Fibroblast of lung (primary cell): ENCODE measurements around the gene CTDSP2. TPM values are rescaled to one million over a fixed set of nuclear protein-coding genes. Genes with fewer than 3 reads are reported as not detected.

Experiments used
- DNase-seq, 2 donors: peaks; one replicate each; pipeline versions ENCODE4 v3.0.0 to v3.0.0-alpha.2; 2010; ENCODE audit warnings: low read depth in 2 of 2
- H2AFZ ChIP-seq: 2 replicates; pipeline ENCODE4 v1.5.1; 2012; ENCODE audit warnings: low read length, control low read depth, inconsistent platforms
- H3K27ac ChIP-seq: 2 replicates; pipeline ENCODE4 v1.5.1; 2011; ENCODE audit warnings: low read length, control low read depth; ENCODE audit not compliant: insufficient read depth
- H3K27me3 ChIP-seq: 2 replicates; pipeline ENCODE4 v1.5.1; 2011; ENCODE audit warnings: mild to moderate bottlenecking, low read length; ENCODE audit not compliant: control insufficient read depth, insufficient read depth
- H3K36me3 ChIP-seq: 2 replicates; pipeline ENCODE4 v1.5.1; 2011; ENCODE audit warnings: low read length; ENCODE audit not compliant: control insufficient read depth, insufficient read depth
- H3K4me1 ChIP-seq: 2 replicates; pipeline ENCODE4 v1.5.1; 2011; ENCODE audit warnings: low read length; ENCODE audit not compliant: control insufficient read depth, insufficient read depth; ENCODE audit errors: extremely low read depth
- H3K4me2 ChIP-seq: 2 replicates; pipeline ENCODE4 v1.5.1; 2011; ENCODE audit warnings: low read length, control low read depth; ENCODE audit not compliant: insufficient read depth; ENCODE audit errors: extremely low read depth
- H3K4me3 ChIP-seq, 4 experiments: fragments of 200-600 bp in 1 of 4; sonication (generic) in 1 of 4; replicated peaks in 1 of 4; 2 replicates each; pipeline ENCODE4 v1.5.1; 2011 to 2016; ENCODE audit warnings: low read length in 4 of 4, low read depth in 3 of 4, mild to moderate bottlenecking in 3 of 4, control low read depth in 2 of 4, inconsistent platforms in 1 of 4, mixed read lengths in 1 of 4; ENCODE audit not compliant: insufficient read depth in 1 of 4; ENCODE audit errors: control extremely low read depth in 1 of 4
- H3K79me2 ChIP-seq: 2 replicates; pipeline ENCODE4 v1.5.1; 2012; ENCODE audit warnings: mild to moderate bottlenecking, low read length, inconsistent platforms; ENCODE audit not compliant: control insufficient read depth, insufficient read depth
- H3K9ac ChIP-seq: 2 replicates; pipeline ENCODE4 v1.5.1; 2011; ENCODE audit warnings: mild to moderate bottlenecking, low read length, control low read depth; ENCODE audit not compliant: insufficient read depth
- H3K9me3 ChIP-seq: 2 replicates; pipeline ENCODE4 v1.5.1; 2012; ENCODE audit warnings: low read depth, low read length; ENCODE audit not compliant: control insufficient read depth, insufficient read depth
- H4K20me1 ChIP-seq: 2 replicates; pipeline ENCODE4 v1.5.1; 2011; ENCODE audit warnings: low read length; ENCODE audit not compliant: control insufficient read depth, insufficient read depth; ENCODE audit errors: extremely low read depth
- EZH2 ChIP-seq: IDR thresholded peaks from 2 replicates; pipeline ENCODE4 v1.5.1; 2012; ENCODE audit warnings: low read length, control low read depth, mild to moderate bottlenecking; ENCODE audit errors: missing control alignments
- polyA plus RNA-seq, 2 donors: library from polyadenylated mRNA; depleted of rRNA in 1 of 2; stranded (reverse) in 1 of 2; unstranded in 1 of 2; fragments of >200 nt; gene quantifications; 2 replicates each; pipeline ENCODE4 v1.2.1, GENCODE V29; 2011 to 2012; ENCODE audit warnings: missing spikeins in 1 of 2
- total RNA-seq: library from RNA; depleted of rRNA; stranded (reverse); fragments of >200 nt; gene quantifications from 2 replicates; pipeline ENCODE4 v1.2.1, GENCODE V29; 2014
- TF ChIP-seq, protein P1 (sequence below), 2 donors: IDR thresholded peaks in 1 of 2; conservative IDR thresholded peaks in 1 of 2; 1 replicate in 1 of 2; 2 replicates in 1 of 2; pipeline ENCODE4 v1.5.1; 2011 to 2012; ENCODE audit warnings: low read length in 2 of 2, control low read depth in 1 of 2, inconsistent platforms in 1 of 2, low read depth in 1 of 2, mild to moderate bottlenecking in 1 of 2

CTDSP2 gene
- total and polyA plus RNA-seq, 2 donors (not counting 1 experiment from before 2014, with no cell fraction given): 92.0 to 208 TPM

DNA sequence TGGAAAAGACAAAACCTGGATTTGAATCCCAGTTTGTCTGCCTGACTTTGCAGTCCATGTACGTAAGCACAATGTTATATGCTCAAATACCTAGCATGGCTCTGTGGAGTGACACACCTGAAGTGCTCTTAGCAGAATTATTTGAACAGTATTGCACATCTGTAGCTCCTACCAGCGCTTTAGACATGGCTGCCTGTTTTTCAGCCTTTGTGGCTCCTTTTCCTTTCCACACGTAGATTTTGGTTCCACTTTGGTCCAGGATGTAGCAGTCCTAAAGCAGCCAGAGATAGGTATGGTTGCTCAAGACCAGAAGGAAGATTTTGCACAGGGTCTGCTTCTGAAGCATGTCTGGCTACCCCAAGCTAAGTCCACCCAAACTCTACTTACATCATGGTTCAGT lies 37.1 kb downstream of the CTDSP2 start:
- Histone ChIP-seq H3K36me3 (peaks cover 9% of the 10 kb centered on the region), H3K79me2 (no peaks in the 10 kb centered on the region), H4K20me1 (no peaks in the 10 kb centered on the region), H3K9me3 (no peaks in the 10 kb centered on the region), H3K27ac (no peak overlapping the region), H3K4me1 (no peaks in the 10 kb centered on the region), H2AFZ (no peak overlapping the region), H3K4me3 (no peak overlapping the region), H3K4me2 (no peak overlapping the region), H3K27me3 (no peaks in the 10 kb centered on the region), H3K9ac (no peak overlapping the region)
- no peak for DNase-seq
- TF ChIP-seq, protein P1, sequence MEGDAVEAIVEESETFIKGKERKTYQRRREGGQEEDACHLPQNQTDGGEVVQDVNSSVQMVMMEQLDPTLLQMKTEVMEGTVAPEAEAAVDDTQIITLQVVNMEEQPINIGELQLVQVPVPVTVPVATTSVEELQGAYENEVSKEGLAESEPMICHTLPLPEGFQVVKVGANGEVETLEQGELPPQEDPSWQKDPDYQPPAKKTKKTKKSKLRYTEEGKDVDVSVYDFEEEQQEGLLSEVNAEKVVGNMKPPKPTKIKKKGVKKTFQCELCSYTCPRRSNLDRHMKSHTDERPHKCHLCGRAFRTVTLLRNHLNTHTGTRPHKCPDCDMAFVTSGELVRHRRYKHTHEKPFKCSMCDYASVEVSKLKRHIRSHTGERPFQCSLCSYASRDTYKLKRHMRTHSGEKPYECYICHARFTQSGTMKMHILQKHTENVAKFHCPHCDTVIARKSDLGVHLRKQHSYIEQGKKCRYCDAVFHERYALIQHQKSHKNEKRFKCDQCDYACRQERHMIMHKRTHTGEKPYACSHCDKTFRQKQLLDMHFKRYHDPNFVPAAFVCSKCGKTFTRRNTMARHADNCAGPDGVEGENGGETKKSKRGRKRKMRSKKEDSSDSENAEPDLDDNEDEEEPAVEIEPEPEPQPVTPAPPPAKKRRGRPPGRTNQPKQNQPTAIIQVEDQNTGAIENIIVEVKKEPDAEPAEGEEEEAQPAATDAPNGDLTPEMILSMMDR (conservative IDR thresholded peaks at IDR 0.05 in 1 of 2, IDR thresholded peaks at IDR 0.05 in 1 of 2; ENCODE audit: low read depth in 1 of 2, low read length in 2 of 2): no peak
- no peak for TF ChIP-seq EZH2

GRCh38 chr12:57808351-57808750 lies 38.2 kb downstream of the CTDSP2 start:
- TF ChIP-seq, protein P1 (conservative IDR thresholded peaks at IDR 0.05 in 1 of 2, IDR thresholded peaks at IDR 0.05 in 1 of 2; ENCODE audit: low read depth in 1 of 2, low read length in 2 of 2): no peak
- TF ChIP-seq EZH2: no peak
- Histone ChIP-seq H3K4me1 (no peaks in the 10 kb centered on the region), H3K27ac (no peak overlapping the region), H3K4me3 (no peak overlapping the region), H3K79me2 (no peaks in the 10 kb centered on the region), H3K9me3 (no peaks in the 10 kb centered on the region), H3K36me3 (peaks cover 9% of the 10 kb centered on the region), H3K4me2 (no peak overlapping the region), H3K9ac (no peak overlapping the region), H3K27me3 (no peaks in the 10 kb centered on the region), H2AFZ (no peak overlapping the region), H4K20me1 (no peaks in the 10 kb centered on the region)
- no peak for DNase-seq

DNA sequence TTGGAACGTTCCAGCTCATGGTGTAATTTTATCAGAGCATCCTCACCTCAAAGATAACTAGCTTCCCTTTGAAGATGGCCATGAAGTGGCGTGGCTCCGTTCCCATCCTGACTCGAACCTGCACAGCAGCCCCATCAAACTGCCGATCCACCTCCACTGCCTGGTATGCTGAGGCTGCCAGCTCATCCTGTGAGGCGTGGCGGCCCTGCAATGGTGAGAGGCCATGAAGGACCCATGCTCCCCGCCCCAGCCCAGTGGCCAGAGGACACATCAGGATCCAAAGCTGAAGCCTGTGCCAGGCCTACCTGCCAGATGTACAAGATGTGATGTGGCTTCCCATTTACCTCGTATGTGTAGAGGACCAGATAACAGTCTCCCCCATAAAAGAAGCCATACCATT lies 39.2 kb downstream of the CTDSP2 start:
- Histone ChIP-seq H3K9me3 (no peaks in the 10 kb centered on the region), H2AFZ (no peak overlapping the region), H3K4me3 (no peak overlapping the region), H3K4me1 (no peaks in the 10 kb centered on the region), H3K27ac (no peak overlapping the region), H3K9ac (no peak overlapping the region), H3K79me2 (no peaks in the 10 kb centered on the region), H3K27me3 (no peaks in the 10 kb centered on the region), H4K20me1 (no peaks in the 10 kb centered on the region), H3K36me3 (peaks cover 13% of the 10 kb centered on the region), H3K4me2 (no peak overlapping the region)
- TF ChIP-seq, protein P1 (conservative IDR thresholded peaks at IDR 0.05 in 1 of 2, IDR thresholded peaks at IDR 0.05 in 1 of 2; ENCODE audit: low read depth in 1 of 2, low read length in 2 of 2): no peak
- no peak for TF ChIP-seq EZH2
- no peak for DNase-seq
